Stimulated activated CD8-positive, alpha-beta memory T cell treated with anti-CD3 and anti-CD28 coated beads, Interleukin-4, amount 100 ng/mL, for 24 hours (primary cell): ENCODE results near the gene RWDD3.

Experiments
- DNase-seq: peaks from one replicate; pipeline ENCODE4 v3.0.0-alpha.2; 2020; ENCODE audit warnings: low read depth

The RWDD3 gene

GRCh38 chr1:95233737-95234500 lies at the start of gene RWDD3:
Gene RWDD3, plus strand, starts transcription at chr1:95234210. Its CDS starts 21 bp downstream, at chr1:95234231.
- DNase-seq = peak; percentile 89

- no peak for DNase-seq
Observed at GRCh38 chr1:95186149-95186548, 47.9 kb upstream of the RWDD3 start.

DNA sequence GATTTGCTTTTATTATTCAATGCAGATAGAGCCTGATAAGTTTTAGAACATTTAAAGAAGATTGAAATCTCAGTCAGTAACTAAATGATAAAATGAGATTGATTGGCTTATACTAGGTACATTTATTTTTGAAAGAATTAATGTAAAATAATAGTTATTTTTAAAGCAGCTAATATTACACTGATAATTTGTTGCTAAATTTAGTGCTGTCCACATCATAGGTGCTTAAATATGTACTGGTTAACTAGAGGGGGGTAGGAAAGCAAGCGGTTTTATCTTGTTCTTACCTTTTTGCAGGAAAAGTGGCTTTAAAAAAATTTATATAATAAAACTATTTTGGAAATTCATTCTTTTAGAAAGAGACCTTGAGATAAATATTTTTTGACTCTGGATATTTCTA lies 40.4 kb upstream of the RWDD3 start:
- DNase-seq = no peak

DNA sequence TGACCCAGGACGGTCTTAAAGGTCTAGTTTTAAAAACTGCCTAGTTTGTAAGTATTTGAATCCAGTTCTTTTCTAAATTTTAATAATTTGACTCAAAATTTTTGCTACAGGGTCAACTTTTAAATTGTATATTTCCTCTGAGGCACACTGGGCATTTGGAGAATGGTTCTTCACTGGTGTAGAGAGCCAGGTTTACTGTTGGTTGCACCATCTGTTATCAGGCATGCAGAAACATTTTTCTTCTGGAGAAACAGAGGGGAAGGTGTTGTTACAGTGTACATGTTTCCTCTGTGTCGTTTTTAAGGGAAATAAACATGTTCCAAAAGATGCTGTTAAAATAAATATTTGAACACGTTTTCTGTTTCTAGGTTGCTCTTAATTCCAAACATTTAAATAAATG lies 39.0 kb upstream of the RWDD3 start:
- no peak for DNase-seq

GRCh38 chr1:95196017-95196416 lies 38.0 kb upstream of the RWDD3 start:
- DNase-seq = no peak

DNA sequence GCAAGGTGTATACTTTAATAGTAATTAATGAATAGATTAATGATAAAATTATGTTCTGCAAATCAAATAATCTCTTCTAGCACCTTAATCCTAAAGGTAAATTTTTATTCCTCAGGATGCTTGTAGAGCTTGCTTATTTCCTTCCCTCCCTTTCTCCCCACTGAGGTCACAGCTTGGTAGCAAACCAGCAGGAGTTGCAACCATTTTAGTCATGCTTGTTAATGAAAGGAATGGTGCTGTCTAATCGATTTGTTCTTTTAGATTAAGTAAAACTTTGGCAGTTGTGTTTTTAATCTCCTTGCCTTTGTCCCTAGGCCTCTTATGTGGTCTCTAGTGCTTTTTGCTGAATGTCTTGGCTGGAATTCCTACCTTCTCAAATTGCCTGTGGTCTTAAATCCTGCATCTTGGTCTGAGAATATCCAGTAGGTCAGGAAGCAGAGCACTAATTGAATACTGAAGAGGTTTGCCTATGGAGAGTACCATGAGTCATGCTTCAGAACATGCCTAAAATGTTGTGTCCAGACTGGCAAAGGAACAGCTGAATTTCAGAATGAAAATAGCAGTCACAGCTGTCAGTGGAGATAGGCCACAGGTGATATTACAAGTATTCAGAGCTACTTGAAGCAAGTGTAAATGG lies 36.3 kb upstream of the RWDD3 start:
- DNase-seq = no peak

GRCh38 chr1:95201905-95202304 lies 32.1 kb upstream of the RWDD3 start:
- no peak for DNase-seq

DNA sequence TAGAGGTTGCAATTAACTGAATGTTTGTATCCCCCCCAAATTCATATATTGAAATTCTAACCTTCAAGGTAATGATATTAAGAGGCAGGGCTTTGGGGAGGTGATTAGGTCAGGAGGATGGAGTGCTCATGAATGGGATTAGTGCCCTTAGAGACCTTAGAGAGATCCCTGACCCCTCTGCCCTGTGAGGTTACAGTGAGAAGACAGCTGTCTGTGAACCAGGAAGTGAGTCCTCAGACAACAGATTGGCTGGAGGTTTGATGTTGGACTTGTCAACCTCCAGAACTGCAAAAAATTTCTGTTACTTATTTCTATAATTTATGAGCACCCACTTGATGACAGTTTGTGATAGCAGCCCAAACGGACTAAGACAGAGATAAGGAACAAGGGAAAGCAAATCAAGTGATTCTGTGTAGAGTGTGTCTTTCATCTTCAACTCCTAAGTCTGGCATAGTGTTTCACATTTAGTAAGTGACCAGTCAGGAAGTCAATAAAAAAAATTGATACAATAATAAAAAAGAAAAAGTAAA lies 30.0 kb upstream of the RWDD3 start:
- no peak for DNase-seq

- no peak for DNase-seq
Observed at GRCh38 chr1:95206514-95206913, 27.5 kb upstream of the RWDD3 start.

- DNase-seq = no peak
Observed at GRCh38 chr1:95207223-95207935, 26.6 kb upstream of the RWDD3 start.

- DNase-seq = no peak
Observed at GRCh38 chr1:95208876-95209275, 25.1 kb upstream of the RWDD3 start.

DNA sequence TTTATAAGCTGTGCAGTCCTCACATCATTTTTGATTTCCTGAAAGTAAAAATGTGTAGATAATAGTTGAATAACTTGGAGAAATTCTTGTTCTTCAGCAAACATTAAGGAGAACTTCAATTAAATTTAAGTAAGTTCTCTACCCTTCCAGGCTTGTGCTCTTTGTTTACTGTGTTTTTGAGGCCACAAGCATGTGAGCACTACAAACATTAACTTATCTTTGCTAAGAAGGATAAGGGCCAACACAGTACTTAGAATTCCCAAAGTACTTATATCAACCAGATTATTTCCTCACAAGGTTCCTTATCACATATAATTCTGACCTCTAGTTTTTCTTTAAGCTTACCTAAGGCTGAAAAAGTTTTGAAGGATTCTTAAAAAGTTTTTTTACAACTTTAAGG lies 24.7 kb upstream of the RWDD3 start:
- DNase-seq = no peak

GRCh38 chr1:95216292-95216990 lies 17.6 kb upstream of the RWDD3 start:
- DNase-seq = no peak

- no peak for DNase-seq
Observed at GRCh38 chr1:95217371-95217770, 16.6 kb upstream of the RWDD3 start.

GRCh38 chr1:95219407-95219806 lies 14.6 kb upstream of the RWDD3 start:
- DNase-seq = no peak

DNA sequence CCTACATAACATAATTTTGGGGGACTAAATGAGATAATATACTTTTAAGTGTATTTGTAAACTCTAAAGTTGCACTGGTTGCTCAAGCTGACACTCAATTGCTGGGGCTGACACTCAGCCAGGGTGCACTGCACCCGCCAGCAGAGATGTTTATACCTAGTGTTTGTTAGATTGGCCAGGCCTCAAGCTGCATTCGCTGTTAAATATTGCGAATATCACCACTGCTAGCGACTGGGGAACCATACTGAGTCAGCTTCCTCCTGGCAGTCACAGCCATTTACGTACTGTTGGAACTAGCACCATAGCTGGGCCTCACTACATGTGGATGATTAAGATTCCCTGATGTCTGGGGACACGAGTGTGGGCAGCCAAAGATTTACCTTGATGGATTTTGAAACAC lies 12.7 kb upstream of the RWDD3 start:
- no peak for DNase-seq

- no peak for DNase-seq
Observed at GRCh38 chr1:95222629-95223028, 11.4 kb upstream of the RWDD3 start.

DNA sequence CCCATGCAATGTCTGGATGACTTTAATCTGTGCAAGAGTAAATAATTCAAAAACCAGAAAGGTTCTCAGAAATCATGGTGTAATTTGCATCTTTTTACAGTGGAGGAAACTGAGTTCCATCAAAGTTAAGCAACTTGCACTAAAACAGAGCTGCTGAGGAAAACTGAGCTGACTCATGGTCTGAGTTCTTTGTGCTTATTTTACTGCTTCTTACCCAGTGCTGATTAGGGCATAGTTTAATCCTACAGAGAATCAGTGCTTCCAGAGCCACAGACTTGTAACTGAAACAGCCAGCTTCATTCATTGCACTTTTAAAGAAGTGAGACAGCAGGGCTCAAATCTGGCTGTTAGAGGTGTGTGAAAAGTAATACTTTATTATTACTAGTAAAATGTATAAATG lies 10.9 kb upstream of the RWDD3 start:
- DNase-seq = no peak

DNA sequence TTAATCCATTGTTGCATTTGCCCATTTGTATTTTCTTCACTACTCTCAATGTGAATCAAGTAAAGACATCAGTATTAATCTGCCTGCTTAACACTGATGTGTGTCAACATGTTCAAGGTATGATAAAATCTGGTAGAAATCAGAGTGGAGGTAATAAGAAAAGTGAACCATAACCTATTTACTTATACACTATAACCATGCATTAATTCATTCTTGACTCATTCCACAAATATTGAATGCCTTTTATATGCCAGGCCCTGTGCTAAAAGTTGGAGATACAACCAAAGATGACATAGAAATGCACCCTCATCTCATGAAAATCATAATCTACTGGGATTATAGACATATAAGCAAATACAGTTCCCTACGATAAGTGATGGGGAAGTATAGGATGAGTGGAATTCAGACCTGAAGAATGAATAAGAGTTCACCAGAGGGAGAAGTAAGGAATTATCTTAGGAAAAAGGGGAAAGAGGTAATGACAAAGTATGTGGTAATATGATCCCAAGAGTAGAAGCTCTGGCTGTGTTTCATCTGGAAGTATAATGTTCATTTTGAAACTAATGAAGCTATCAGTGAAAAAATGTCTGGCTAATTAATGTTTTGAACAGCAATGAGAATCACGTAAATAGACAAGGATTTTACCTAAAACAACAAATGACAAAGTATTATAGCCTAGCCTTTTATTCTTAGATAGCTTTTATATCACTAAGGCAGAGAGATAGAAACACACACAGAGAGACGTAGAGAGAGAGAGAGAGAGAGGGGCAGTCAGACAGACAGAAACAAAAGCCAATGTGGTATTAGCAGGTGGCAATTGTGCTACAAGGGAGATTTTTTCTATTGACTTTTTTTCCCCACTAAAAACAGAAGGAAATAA lies 7.0 kb upstream of the RWDD3 start:
- no peak for DNase-seq

- DNase-seq = no peak
Observed at GRCh38 chr1:95229037-95229436, 5.0 kb upstream of the RWDD3 start.

DNA sequence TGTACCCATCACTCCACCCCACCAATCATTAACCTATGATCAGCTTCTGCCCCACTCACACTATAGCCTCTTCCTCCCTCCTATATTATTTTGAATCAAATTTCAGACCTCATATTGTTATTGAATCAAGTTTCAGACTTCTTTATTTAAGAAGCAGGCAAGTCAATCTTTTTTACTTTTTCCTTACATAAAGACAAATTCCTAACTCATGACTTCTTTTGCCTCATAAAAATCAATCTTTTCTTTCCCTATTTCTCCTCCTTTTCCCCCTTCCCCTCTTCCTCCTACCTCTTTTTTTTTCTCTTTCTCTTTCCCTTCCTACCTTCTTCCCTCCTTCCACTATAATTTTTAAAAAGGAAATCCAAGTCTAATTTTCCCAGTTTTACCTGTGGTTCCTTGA lies 4.3 kb upstream of the RWDD3 start:
- DNase-seq = no peak
